HG03135 (cell line): ENCODE data around the gene INPP4B.

Experiments used
- ATAC-seq: cut with Tn5 transposase; IDR thresholded peaks from one replicate; pipeline ENCODE4 v1.9.1; 2021; ENCODE audit warnings: mild to moderate bottlenecking, moderate library complexity; ENCODE audit not compliant: unreplicated experiment

Gene INPP4B

DNA sequence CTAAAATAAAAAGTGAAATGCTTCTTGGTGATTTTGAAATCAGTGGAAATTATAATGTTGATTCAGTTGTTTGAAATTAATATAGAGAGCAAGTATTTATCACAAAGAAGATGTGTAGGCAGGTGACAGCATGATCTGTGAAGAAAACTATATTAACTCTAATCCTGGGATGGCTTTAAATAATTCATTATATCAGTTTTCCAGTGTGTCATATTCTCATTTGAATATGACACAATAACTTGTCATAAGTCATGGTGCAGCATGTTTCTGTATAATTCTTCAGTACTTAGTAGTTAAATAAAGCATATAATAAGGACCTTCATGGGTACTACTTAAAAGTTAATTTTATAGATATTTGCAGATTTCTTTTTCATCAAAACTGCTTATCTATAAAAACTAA lies 573.6 kb downstream of the INPP4B start:
- ATAC-seq, result no peak

DNA sequence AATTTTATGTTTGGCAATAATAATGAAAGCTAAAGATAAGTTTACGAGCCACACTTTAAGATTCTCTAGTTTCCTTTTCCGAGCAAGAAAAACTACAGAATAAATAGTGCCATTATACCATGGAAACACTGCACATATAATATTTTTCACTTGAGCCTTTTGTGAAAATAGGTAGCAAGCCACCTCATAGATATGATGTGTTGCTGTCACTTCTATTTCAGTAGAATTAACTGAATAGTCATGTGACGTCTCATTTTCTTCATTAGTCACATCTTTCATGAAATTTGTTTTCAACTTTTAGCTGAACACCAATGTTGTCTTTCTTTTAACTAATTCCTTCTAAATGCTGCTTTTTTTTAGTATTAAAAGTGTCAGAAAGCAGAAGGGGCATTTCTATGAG lies 574.3 kb downstream of the INPP4B start:
- no peak for ATAC-seq

DNA sequence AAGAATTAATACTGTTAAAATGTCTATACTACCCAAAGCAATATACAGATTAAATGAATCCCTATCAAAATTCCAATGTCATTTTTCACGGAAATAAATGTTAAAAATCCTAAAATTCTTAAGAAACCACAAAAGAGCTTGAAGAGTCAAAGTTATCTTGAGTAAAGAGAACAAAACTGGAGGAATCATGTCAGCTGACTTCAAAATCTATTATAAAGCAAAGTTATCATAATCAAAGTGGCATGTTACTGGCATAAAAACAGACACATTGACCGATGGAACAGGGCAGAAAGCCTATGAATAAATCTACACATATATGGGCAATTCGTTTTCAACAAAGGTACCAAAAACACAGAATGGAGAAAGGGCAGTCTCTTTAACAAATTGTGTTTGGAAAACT lies 579.0 kb downstream of the INPP4B start:
- no peak for ATAC-seq

DNA sequence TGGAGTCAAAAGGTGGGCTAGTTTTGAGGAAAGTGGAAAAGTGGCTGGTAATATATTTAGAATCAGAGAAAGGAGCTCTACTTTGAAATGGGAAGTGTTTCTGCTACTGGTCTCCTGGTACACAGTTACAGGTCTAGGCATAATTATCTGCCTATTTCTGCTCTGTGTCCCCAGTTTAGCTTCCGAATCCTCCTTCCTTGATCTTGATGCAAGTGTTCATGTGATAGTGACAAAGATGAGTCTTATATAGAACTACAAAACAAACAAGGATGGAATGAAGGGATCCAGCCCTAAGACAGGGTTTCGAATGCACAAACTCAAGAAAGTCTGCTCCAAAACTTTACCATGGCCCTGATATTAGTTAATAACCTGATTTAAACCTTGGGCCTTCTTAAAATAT lies 580.2 kb downstream of the INPP4B start:
- ATAC-seq, result no peak

DNA sequence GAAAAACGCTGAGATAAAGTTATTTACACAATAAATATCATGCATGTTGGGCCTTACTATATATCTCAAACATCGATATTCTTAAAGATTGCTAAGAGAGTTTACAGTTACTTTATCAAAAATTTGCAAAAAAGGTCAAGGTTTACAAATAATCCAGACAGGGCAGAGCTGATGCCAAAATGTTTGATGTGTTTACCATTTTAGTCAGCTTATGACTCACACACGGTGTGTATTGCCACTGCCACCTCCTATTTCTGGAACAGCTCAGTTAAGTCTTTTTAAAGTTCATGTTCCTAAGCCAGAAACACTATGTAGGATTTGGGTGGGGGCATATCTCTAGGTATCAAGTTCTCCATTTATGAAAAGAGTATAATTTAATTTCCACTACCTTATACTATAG lies 580.6 kb downstream of the INPP4B start:
- no peak for ATAC-seq

DNA sequence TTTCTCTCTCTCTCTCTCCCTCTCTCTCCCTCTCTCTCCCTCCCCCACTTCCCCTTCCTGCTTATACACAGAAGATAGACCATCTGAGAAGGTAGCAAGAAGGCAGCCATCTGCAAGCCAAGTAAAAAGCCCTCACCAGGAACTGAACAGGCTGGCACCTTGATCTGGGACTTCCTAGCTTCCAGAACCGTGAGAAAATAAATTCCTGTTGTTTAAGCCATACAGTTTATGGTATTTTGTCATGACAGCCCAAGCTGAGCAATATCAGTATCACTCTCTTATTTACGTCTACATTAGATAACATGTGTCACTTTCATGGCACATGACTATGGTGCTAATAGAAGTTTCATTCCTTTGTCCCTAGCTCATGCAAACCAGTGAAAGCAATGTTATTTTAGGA lies 581.1 kb downstream of the INPP4B start:
- ATAC-seq, result no peak

DNA sequence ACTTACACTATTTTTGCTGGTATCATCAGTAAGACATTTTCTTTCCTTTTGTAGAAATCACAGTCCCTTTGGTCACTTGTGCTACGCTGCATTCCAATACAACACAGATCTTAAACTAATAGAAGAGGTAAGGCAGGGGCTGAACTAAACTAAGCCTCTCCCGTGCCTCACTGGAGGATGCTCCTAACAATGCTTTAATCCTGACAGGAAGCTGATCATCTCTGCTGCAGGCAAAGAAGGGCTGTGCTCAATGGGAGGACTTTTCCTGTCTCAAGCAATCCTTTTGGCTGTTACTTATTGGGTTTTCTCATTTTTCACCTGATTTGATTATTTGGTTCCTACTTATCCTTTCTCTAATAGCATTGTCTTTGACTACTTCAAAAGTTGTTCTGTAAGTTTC lies 583.1 kb downstream of the INPP4B start:
- no peak for ATAC-seq

DNA sequence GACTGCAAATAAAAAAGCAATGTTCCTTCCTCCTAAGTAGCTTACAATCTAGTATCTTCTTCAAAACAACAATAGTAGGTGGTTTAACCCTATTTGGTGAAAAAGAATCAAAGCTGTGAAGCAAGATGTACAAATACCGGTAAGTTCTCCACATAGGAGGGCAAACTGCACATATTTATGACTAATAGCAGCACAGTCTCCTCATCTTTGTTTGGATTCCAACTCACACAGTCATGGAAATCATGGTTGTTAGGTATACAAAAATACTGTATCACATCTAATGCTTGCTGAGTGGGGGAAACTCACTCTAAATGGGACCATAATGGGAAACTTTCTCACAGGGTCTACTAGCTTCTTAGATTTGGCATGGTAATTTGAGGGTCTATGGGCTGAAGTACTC lies 597.2 kb downstream of the INPP4B start:
- no peak for ATAC-seq

DNA sequence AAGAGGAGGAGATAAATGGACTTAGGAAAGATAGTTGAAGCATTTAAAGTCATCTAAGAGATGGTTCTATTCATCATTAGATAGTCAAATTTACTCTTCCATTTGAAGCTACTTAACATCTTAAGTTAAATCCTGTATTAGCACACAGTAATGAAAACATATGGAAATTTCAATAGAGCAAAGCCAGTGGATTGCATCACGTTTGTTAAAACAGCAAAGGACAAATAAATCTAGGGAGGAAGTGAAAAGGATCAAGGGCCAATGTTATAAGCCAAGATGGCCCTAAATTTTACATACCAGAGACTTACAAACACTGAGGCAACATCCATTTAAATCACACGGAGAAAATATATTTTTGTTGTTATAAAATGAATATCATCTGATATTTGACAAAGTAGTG lies 602.8 kb downstream of the INPP4B start:
- ATAC-seq, result no peak

DNA sequence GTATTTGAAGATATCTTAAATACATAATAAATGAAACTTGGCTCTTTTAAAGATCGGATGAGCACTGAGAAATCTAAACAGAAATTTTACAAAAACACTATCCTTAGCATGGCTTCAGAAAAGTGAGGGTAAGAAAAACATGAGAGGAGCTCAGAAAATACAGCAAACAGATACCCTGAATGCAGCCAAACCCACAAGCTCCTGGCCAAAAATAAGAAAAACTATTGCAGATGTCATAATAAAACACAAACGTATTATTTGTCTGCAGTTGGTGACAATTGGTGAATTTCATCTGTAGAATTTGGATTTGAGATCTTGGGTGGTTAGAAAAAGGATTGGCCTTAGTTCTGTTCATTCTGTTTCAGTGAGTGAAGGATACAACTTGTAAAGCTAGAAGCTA lies 603.9 kb downstream of the INPP4B start:
- no peak for ATAC-seq

DNA sequence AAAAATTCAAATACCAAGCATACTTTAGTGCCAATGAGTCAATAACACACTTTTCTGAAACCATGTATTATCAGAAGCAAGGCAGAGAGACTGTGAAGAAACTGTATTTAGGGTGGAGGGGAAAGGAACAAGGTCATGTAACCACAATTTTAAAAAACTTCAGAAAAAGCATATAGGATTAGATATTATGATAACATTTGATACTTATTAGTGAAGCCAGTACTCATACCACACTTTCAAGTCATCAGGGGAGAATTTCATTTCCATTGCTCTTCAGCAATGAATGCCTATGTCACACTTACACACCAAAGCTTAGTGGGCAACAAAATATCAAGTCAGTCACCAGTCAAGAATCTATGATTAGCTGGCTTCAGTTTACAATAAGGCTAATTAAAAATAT lies 607.5 kb downstream of the INPP4B start:
- ATAC-seq, result no peak

DNA sequence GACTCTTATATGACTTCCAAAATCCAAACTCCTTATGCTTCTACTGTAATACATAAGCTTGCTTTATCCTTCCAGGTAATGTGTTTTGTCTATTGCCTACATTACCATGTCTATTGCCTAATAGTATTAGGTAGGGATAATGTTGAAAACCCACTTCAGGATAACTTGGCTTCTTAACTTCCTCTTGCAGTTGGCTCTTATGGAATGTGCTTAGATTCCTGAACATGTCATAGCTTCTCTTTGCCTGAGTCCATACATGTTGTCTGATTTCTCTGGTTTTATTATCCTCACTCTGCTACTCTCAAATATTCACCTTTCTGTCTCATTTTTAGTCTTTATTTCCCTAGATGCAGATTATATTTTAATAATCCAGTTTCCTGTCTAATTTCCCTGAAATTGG lies 609.8 kb downstream of the INPP4B start:
- ATAC-seq, result no peak

DNA sequence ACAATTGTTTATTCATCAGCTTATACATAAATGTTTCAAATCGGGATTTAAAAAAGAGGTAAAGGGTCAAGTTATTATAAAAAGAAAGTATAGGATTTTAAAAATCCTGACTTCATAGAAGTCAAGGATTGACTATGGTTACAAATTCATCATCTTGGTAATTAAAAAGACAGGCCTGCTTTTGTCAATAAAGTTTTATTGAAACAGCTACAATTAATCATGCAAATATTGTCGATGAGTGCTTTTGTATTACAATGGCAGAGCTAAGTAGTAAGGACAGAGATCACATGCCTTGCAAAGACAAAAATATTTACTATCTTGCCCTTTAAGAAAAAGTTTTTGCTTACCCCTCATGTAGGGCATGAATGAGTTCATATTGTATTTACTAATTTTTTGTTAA lies 614.3 kb downstream of the INPP4B start:
- no peak for ATAC-seq

DNA sequence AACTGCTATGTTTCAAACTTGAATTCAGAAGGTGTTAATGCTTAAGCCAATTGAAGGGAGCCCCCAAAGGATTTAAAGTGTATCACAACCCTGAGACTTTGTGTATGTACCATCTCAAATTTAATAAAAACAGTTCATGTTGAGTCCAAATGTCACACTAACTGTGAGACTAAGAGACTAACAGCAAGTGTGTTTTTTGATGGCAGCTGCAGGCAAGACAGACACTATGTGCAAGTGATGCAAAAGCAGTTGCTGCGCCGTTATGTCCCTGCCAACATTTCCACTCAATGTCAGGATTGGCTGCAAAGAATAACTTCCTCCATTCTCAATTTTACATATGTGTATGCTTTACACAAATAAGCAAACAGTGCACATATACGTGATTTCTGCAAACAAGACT lies 615.1 kb downstream of the INPP4B start:
- ATAC-seq, result no peak

DNA sequence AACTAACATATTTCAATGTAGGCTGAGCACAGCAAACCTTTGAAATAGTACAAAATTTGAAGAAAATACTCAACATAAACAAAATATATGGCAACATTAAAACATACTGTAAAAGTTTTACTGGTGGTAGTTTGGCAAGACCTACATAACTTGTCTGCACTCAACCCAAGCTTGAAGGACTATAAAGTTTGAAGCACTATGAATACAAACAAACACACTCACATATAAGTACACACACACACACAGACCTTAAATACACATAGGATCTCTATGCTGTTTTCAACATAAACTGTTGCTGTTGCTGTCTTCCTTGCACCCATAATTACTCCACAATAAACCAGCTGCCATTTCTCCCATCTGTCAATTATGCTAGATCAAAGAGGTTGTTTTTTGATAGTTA lies 620.1 kb downstream of the INPP4B start:
- no peak for ATAC-seq

DNA sequence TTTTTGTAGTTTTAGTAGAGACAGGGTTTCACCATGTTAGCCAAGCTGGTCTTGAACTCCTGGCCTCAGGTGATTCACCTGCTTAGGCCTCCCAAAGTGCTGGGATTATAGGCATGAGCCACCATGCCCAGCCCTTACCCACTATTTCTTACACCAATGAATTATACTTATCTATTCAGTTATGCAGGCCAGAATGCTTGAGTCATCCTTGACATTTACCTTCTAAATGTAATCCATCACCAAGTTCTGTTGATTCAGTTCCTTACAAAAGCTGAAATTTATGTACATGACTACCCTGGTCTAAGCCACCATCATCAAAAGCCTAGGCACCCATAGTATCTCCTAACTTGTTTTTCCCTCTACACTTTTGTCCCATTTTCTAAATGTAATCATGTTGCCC lies 624.0 kb downstream of the INPP4B start:
- no peak for ATAC-seq

DNA sequence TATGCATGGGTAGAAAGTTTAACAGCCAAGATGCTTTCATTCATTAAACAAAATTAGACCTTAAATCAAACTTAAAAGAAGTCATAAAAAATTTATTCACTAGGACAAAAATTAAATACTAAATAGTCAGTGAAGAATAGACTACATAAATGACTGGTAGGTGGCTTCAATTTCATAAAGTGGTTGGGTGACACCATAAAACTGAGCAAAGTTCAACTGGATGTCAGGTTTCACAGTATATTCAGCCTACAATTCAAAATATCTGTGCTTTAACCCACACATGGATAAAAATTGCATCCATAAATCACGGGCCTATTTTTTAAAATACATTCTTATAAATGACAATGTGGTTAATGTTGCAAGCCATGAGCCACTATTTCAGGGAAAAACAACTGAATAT lies 627.4 kb downstream of the INPP4B start:
- ATAC-seq, result no peak

DNA sequence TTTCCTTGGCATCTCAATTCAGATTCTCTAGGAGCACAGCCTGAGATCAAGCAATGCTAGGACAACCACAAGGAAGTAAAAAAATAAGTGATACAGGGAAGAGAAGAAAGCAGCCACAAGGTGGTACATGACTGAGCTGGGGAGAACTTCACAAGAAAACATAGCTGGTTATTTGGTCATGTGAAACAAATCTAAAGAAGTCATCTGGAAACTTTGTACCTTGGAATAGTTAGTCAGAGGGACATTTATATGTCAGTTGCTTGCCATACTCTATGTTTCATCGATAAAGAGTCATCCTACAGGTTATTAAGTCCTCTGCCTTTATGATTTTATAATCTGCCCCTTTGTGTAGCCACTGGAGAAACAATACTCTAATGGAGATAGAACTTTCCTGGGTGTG lies 634.7 kb downstream of the INPP4B start:
- ATAC-seq, result no peak

DNA sequence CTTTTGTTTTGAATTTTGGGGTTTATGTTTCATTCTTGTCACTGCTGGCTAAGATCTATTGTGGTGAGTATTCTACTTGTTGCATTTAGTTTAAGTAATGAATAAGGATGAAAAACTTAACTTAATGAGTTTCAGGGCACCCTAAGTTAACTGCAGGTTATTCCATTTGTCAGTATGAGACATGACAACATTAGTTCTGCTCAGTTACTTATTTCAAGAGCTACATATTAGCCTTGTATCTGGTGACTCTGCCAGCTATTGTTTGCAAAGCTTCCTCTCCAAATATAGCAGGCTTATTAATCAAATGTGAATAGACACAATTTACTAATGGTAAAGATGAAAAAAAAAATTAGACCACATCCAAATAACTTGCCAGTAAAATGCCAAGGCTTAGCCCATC lies 642.6 kb downstream of the INPP4B start:
- no peak for ATAC-seq

DNA sequence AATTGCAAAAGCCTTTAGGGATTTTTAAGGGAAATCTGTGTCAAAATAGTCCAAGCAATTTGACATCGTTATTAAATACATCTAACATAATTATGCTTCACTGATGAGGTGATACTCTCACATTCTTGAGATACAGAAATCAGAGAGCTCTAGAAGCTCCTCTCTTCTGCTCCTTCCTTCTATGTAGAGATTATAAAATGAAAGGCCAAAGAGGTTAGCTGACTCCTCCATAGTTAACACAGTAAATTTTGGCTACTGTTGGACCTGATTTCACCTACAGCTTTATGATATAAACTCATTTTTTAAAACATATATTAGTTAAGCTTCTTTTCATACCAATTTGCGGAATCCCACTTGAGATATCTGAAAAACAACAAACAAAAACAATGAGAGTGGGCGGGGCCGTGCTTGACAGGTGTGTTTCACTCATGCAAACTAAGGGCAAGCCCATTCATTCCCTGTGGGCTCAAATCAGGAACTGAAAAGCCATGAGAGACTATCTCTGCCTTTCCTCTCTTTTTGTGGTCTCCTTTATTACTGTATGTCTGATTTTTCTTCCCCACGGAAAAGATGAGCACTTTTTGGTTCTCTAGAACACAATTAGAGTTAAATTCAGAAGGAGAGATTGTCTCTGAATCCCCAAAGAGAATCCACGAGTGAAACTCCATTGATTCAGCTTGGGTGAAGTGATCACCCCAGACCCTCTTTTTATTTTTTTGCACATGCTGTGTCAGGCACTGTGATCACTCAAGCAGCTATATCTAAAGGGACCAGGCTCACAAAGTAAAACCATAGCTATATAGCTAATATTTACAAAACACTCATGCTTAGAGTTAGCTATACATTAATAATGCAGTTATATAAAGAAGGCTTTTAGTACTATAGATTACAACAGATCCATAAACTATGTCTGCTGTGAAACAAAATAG lies 643.4 kb downstream of the INPP4B start:
- ATAC-seq, result peak; percentile 84

DNA sequence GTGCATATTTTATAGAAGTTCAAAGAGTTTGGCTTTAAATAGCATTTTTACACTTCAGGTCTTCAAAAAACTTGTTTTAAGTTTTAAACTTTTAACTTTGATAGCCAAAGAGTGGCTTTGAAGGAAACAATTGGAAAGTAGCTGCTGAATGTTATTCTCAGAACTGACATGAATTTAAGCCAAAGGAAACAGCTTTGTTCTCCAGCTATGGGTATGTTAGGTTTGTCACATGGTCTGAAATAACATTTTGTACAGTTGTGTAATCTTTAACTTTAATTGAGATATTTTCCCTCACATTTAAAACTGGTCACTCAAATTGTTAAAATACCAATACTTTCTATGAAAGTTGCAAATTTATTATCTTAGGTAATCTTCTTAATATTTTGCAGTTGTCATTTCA lies 645.1 kb downstream of the INPP4B start:
- ATAC-seq, result no peak

DNA sequence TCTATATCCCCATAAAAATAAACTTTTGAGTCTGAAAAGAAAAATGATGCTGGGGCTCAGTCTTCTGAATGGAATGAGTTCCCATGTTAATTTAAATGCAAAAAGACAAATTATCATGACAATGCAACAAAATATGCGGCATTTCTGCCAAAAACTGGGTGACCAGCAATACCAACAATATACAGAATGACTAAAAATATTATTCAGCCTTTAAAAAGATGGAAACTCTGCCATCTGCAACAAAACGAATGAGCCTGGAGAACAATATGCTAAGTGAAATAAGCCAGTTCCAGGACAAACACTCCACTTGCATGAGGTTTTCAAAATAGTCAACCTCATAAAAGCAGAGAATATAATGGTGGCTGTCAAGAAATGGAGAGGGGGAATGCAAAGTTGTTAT lies 651.2 kb downstream of the INPP4B start:
- ATAC-seq, result no peak

DNA sequence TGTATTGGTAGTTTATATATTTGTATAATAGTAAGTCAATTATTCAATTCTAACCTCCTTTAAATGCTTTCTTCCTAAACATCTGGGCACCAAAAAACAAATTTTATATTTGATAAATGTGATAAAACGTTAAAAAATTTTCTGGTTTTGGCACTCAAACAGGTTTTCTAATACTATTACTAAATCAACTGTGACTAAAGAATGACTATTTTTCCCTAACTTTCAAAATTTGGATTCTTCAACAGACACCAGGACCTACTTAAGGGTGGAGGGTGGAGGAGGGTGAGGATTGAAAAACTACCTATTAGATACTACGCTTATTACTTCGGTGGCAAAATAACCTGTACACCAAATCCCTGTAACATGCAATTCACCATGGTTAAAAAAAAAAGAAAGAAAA lies 654.2 kb downstream of the INPP4B start:
- no peak for ATAC-seq
